Dermis microvascular lymphatic vessel endothelial cell (primary cell): ENCODE data around the gene ADRA2B. TPM values are rescaled to one million over a fixed set of nuclear protein-coding genes. Genes with fewer than 3 reads are reported as not detected.
"Not testable (repeated sequence)": the region's sequence is repeated elsewhere in the genome, so short reads cannot be mapped to it uniquely, and the experiment has no call there.

Experiments
- DNase-seq, 2 donors: peaks; one replicate each; pipeline versions ENCODE4 v3.0.0 to v3.0.0-alpha.2; 2010; ENCODE audit warnings: low read depth in 2 of 2
- total RNA-seq: library from RNA; depleted of rRNA; stranded (reverse); fragments of >200 nt; gene quantifications from 2 replicates; pipeline ENCODE4 v1.2.1, GENCODE V29; 2014

ADRA2B gene
- total RNA-seq, 1 donor from 2014 or later = under 0.01 TPM

DNA sequence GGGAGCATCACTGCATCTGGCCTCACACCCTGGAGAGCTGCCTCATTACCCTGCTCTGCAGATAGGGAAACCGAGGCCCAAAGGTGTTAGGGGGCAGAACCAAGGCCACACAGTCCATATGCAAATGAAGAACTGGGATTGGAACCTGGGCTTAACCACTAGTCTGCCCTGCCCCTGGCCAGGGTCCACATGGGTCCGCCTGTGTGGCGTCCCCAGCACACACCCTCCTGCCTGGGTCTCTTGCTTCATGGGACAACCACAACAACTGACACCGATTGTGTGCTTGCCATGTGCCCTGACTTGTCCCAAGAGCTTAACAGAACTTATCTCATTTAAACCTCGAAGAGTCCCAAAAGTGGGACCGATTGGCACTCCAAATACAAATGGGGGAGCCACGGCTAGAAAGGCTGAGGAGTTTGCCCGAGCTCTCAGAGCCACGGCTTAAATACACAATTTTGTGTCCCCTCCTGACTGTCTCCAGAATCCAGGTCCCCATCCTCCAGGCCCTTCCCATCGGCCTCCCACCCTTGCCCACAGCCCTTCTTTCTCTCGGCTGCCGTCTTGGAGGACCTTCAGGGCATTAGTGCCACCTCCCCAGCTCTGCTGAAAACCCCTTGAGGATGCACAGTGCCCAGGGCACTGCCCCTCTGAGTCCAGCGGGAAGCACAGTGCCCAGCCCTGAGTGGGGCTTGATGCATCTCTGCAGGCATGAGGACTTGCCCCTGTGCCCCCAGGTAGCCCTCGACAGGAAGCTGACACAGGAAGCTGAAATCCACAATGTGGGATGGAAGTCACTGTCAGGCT lies 34.6 kb upstream of the ADRA2B start:
- no peak for DNase-seq

DNA sequence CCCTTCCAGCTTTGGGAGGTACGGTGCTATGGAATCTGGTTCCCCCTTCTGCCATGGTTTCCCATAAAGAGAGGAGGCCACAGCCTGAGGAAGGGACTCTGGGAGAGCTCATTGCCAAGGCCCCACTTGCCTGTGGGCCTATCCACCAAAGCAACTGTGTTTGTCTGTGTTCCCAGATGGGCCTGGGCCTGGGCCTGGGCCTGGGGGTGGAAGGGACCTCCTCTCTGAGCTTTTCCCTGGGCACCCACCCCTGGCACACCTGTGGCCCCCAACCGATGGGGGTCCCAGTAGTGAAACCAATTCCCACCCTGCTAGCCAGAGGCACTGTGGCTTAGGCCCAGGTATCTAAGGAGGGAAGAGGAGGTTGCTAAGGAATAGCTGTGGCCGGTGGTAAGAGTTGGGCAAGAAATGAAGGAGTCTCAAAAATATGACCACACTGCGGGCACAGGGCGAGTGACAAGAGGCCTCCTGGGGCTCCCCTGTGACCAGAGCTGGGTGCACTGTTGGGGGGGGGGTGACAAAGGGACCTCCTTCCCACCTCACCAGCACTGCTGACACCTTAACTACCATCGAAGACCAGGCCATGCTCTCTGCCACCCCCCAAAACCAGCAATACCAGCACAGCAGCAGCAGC lies 33.8 kb upstream of the ADRA2B start:
- no peak for DNase-seq

DNA sequence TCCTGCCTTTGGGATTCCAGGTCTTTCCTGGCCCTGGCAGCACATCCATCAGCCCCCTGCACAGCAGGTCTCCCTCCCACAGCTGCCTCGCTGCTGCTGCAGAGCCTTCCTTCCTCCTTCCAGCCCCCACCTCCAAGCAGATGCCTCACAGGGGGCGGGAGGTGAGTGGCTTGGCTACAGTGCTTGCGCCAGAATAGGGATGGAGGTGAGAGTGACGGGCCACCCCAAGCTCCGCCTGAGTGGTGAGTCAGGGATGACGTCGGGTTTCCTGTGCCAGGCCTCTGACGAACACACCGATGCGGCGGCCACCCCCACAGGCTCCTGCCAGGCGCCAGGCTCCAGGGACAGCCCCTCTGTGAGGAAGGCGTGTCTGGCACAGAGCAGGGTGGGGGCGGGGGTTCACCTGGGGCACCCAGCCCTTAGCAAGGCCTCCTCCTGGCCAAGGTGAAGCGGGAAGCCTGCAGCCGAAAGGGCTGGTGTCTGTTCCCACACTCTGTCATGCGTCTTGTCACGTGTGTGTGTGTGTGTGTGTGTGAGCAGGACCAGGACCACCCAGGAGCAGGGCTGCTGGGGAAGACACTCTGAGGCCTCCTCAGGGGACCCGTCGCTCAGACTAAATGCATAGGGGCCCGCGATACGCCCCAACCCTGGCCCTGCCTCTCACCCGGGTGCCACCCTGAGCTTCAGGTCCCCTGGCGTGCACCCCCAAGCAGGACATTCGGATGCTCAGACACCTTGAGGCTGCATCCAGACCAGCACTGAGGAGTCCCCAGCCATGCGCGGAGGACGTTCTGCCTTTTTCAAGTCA lies 32.2 kb upstream of the ADRA2B start:
- DNase-seq = peak; percentile 79 to 88

DNA sequence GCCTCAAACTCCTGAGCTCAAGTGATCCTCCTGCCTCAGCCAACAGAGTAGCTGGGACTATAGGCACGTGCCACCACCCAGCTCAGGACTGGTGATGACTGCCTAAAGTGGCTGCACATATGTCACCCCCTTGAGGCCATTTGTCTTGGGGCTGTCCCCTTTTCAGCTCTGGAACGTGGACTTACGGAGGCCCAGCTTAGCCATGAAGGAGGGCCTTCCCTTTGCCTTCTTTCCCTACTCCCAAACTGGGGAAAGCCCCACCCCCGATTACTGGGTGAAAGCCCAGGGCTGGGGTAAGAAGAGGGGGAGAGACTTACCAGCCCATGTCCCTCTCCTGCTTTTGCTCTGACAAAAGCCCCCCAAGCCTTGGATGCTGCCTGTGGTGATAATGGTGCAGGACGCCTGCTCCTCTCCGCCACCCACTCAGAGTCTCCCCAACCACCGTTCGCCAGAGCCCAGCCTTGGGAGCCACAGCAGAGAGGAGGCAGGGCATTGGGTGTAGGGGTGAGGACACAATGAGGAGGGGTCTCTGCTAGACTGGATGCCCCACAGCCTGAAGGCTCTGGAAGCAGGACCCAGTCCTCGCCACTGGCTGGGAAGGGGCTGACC lies 31.3 kb upstream of the ADRA2B start:
- no peak for DNase-seq

DNA sequence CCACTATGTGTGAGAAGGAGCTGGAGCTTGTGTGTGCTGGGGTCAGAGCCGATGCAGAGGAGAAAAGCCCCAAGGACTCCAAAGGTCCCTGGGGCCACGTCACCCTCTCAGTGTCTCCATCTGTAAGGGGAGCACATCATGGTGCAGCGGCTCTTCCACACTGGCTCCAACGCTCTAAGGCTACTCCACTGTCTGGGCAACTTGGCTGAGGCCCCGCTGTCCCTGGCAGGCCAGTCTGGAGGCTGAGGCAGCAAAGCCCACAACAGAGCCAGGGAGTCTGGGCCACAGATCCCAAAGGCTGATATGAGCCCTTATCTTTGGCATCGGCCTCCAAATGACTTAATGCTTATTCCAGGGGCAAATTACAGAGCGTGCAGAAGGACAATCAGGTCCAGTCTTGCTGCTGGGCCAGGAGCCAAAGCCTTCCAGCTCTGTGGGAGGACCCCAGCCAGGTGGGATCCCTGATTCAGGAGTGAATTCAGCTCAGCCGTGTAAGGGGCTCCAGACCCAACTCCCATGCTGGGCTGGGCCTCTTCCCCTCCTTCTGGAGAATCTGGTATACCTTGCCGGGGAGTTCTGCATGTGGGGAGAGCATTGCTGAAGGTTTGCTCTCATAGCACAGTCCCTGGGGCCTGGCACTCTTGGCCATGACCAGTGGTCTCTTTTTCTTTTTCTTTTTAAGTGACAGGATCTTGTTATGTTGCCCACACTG lies 30.7 kb upstream of the ADRA2B start:
- no peak for DNase-seq

DNA sequence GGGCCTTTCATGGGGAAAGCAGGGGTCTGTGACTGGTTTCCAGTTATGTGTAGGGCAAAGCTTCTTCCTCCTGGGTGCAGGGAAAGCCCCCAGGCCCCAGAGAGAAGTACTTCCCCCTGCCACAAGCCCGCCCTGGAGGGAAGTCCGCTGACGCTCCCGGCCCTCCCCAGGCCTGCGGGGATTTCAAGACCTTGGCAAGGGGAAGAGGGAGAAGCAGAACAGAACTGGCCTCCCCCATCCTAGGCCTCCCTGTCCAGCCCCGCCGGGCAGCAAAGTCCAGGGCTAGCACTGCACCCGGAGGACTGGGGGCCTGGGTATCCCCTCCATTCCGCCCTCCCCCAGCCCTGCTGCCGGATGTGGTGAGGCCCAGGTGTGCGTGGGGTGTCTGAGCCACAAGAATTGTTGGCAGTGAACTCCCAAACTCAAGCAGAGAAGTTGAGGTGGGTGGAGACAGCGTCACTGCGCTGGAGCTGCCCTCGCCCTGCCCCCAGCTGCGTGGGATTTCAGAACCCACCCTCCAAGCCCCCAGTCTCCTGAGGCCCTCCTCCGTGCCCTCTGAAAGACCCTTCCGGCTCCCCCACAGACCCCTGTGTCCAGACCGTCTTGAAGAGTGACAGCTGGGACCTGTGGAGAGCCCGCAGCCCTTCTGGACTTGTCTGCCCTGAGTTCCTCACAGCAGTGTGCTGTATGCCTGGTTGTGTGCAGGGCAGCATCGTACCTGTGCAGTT lies 29.9 kb upstream of the ADRA2B start:
- DNase-seq = no peak

DNA sequence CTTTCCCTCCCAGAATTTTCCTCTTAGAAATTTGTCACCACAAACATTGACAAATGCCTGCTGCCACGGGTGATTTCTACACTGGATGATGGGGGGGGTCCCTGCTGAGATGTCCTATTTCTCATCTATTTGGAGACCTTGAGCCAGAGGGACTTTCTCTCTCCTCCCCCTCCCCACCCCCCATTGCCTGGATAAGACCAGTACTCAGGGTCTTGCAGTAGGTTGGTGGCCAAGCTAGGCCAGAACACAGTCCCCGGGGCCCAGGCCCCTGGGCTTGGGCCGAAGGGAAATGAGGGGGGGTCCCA lies 29.4 kb upstream of the ADRA2B start:
- DNase-seq = no peak

DNA sequence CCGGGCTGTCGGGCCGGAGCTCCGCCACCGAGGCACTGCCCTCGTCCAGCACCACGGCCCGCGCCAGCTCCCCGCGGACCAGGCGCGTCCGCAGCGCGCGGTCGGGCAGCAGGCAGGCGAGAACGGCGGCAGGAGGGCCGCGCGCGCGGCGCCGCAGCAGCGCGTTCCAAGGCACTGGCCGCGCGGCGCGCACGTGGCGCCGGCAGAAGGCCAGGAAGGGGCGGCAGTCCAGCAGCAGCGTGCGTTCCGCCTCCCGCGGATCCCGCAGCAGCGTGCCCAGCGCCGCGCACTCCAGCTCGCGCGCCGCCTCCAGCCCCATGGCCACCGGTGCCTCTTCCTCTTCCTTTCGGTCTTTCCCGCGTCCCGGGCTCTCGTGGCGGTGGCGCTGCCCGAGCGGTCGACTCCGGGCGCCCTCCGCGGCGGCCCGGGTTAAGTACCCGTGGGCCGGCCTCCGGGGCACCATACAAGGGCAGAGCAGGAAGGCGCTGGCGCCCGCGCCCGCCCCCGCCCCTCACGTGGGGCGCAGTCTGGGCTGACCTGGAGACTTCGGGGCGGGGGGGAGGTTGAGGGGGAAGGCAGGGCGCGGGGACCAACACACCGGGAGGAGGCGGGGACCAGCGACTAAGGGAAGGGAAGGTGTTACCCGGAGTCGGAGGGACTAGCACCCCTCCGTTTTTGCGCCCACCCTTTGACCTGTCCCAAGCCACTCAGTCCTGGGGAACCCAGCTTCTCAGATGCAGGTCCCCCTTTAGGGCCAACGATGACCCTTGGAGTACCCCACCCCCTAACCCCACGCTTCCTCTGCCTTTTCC lies 28.9 kb upstream of the ADRA2B start, which contains the start of gene DUSP2:
DUSP2 (minus strand) TSS at position 405 of the 812 bp plus-strand sequence; CDS start at position 319, 86 bp downstream.
- peak in 1 of 2 donors; percentile 70 for DNase-seq

DNA sequence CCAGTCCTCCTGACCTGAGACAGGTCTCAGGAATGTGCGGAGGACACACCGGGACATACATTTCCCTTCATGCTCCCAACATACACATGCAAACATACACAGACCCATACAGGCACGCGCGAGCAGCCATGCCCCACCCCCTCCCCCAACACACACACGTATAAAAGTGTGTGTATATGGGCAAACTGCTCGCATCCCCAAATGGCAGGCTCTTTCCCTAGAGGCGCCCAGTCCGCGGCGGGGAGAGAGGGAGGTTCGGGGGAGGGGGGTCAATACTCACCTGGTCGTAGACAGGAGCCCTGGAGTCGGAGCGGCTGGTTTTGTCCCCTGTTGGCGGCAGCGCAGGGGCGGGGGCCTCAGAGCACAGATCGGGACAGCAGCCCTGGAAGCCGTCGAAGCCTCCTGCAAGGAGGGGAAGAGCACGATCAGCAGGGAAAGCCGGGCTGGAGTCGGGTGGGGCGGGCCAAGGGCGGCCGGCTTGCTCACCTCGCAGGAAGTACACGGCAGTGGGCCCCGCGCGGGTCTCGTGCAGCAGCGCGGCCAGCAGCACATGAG lies 28.2 kb upstream of the ADRA2B start:
- no peak for DNase-seq

DNA sequence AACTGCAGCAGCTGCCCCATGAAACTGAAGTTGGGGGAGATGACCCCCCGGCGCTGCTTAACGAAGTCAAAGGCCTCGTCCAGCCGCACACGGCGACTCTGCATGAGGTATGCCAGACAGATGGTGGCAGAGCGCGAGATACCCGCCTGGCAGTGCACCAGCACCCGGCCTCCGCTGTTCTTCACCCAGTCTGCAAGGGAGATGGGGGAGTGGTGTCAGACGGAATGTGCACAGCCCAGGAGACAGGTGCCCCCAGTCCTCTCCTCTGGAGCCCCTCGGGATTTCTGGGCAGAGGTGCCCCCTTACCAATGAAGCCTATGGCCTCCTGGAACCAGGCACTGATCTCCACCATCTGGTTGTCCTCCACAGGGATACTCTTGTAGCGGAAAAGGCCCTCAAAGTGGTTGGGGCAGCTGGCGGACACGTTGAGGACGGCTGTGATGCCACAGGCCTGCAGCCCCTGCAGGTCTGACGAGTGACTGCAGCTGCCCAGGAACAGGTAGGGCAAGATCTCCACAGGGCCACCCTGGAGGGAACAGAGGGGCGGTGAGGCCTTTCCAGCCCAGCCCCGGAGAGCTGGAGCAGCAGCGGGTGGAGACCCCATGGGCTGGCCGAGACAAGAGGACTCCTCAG lies 27.6 kb upstream of the ADRA2B start:
- DNase-seq = no peak

DNA sequence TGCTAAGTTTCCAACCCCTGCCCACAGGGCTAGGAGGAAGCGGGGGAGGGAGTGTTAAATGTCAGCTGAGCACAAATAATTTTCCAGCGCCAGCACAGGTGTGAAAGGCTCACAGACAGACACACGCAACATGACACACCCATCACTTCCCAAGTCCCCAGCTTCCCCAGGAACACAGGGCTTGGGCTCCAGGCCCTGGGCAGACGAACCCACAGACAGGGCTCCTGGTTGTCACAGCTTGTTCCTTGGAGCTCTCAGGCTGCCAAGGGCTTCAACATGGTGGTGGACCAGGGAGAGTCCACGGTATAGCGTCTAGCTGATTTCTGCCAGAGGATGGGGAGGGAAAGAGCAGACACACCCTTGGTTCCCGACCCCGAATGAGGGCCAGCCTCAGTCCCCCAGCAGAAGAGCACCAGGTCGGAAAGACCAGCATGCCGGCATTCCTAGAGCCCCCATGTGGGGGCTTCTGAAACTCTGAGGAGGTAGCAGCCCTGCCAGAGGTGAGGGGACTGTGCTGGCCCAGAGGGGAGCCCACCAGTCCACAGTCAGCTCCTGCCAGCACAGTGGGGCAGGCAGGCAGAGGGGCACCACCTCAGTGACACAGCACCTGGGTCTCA lies 27.0 kb upstream of the ADRA2B start:
- no peak for DNase-seq

DNA sequence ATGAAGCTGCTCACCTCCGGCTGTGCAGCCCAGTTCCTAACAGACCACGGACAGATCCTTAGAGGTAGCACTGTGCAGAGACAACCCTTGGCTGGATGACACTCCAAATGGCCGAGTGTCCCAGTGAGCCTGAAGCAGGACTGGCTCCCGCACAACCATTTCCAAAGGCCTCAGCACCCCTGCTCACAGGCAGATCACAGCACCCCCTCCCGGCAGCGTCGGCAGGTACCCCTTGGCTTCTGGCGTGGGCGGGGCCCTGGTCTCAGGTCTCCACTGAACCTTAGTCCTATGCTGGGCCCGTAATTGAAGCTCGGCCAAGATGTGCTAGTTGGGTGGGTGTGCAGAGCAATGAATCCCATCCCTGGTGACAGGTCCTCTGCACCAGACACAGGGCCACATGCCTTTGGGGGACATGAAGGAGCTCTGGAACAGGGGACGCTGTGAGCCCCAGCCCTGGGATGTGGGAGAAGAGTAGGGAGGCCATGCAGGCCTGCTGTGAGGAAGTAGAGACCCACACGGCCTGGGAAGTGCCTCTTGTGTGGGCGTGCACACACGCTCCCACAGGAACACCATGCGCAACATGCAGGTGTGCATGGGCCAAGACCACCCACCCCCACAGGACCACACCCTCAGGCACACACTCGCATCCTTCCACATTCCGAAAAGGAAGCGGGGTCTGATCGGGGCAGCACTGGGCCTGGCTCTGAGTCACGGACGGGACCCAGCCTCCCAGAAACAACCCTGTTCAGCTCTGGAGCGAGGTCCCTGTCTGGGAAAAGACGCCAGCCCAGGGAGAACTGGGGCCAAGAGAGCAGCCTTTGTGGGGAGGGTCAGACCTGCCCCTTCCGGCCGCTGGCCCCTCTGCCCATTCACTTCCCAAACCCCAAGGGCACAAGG lies 26.1 kb upstream of the ADRA2B start:
- DNase-seq = no peak

DNA sequence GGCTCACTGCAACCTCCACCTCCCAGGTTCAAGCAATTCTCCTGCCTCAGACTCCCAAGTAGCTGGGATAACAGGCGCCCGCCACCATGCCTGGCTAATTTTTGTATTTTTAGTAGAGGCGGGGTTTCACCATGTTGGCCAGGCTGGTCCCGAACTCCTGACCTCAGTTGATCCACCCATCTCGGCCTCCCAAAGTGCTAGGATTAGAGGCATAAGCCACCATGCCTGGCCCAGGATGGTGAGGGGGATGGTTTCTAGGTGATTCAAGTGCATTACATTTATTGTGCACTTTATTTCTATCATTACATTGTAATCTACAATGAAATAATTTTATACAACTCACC lies 25.2 kb upstream of the ADRA2B start:
- DNase-seq = not testable (repeated sequence)

DNA sequence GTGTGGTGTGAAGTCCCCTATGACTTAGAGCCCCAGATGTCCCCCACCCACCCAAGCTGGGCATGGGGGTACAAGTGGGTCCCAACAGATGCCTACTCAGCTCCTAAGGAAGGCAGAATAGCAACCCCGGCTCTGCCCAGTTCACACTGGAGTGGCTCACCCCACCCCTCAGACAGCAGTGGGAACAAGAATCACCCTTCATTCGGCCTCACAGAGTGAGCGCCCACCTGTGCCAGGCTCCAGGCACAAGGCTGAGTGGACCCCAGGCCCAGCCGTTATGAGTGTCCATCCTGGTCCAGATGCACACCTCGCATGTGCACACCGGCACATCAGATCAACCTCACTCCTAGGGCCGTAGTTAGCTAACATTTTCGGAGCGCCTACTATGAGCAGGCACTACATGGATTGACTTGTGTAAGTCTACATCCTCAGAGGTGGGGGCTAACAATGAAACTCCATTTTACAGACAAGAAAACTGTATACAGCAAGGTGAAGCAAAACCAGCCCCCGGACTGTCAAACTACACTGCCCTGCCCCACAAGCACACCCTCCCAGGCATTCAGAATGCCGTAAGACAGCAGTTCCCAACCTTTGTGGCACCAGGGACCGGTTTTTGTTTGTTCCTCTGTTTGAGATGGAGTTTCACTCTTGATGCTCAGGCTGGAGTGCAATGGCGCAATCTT lies 24.7 kb upstream of the ADRA2B start:
- DNase-seq = no peak

DNA sequence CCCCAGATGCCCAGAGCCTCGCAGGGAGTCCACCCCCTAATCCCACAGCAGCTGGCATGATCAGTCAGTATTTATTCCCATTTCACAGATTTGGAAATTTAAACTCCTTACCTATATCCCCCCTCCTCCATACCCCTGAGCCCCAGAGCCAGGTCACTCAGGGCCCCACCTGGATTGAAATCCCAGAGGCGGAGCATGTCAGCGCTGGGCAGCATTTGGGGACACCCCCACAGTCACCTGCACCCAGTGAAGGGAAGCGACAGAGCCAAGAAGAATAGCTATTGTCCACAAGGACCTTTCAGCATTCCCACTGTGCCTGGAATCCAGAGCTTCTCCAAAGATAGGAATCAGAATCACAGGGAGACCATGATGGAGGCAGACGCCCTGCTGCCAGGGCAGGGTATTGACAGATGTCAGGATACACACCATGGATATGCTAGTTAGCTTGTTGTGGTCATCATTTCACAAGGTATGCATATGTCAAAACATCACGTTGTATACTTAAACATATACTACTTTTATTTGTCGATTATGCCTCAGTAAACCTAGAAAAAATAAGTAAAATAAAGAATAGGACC lies 22.9 kb upstream of the ADRA2B start:
- DNase-seq = no peak
